ENCODE data around the gene NAP1L4. TPM values are rescaled to one million over a fixed set of nuclear protein-coding genes. Genes with fewer than 3 reads are reported as not detected.

Gene NAP1L4
- total RNA-seq, 1 donor from 2014 or later = 184 TPM

GRCh38 chr11:2933375-2934020, 58.6 kb downstream of the NAP1L4 start:
- DNase-seq (ENCODE audit: low spot score, unreplicated experiment) = no peak
- no peak for TF ChIP-seq CTCF (IDR thresholded peaks at IDR 0.05; ENCODE audit: unreplicated experiment)
- H3K27ac Mint-ChIP-seq = no peak overlapping the region
- H3K27me3 Mint-ChIP-seq = peaks cover 17% of the 10 kb centered on the region
- peaks cover 12% of the 10 kb centered on the region for H3K9me3 Mint-ChIP-seq (ENCODE audit: low read depth)
- H3K4me1 Mint-ChIP-seq (ENCODE audit: low read depth) = peaks cover 5% of the 10 kb centered on the region
- H3K36me3 Mint-ChIP-seq (ENCODE audit: insufficient read depth) = peaks cover 8% of the 10 kb centered on the region
- no peak overlapping the region for H3K4me3 Mint-ChIP-seq (ENCODE audit: low read depth)

GRCh38 chr11:2932850-2933251, 59.3 kb downstream of the NAP1L4 start:
- DNase-seq (ENCODE audit: low spot score, unreplicated experiment) = no peak
- Mint-ChIP-seq H3K4me3 (ENCODE audit: low read depth) (no peak overlapping the region), H3K27me3 (peaks cover 23% of the 10 kb centered on the region), H3K9me3 (ENCODE audit: low read depth) (peaks cover 6% of the 10 kb centered on the region), H3K27ac (no peak overlapping the region), H3K4me1 (ENCODE audit: low read depth) (peaks cover 8% of the 10 kb centered on the region), H3K36me3 (ENCODE audit: insufficient read depth) (peaks cover 7% of the 10 kb centered on the region)
- TF ChIP-seq CTCF (IDR thresholded peaks at IDR 0.05; ENCODE audit: unreplicated experiment) = no peak

- no peak overlapping the region for H3K4me3 Mint-ChIP-seq (ENCODE audit: low read depth)
- no peak overlapping the region for H3K27ac Mint-ChIP-seq
- H3K36me3 Mint-ChIP-seq (ENCODE audit: insufficient read depth) = peaks cover 2% of the 10 kb centered on the region
- peaks cover 8% of the 10 kb centered on the region for H3K4me1 Mint-ChIP-seq (ENCODE audit: low read depth)
- H3K9me3 Mint-ChIP-seq (ENCODE audit: low read depth) = no peaks in the 10 kb centered on the region
- no peak for TF ChIP-seq CTCF (IDR thresholded peaks at IDR 0.05; ENCODE audit: unreplicated experiment)
- H3K27me3 Mint-ChIP-seq = peaks cover 31% of the 10 kb centered on the region
- DNase-seq (ENCODE audit: low spot score, unreplicated experiment) = no peak
Measured at GRCh38 chr11:2931771-2932738, 60.1 kb downstream of the NAP1L4 start.

GRCh38 chr11:2931420-2931746, 60.7 kb downstream of the NAP1L4 start:
- Mint-ChIP-seq H3K9me3 (ENCODE audit: low read depth) (no peaks in the 10 kb centered on the region), H3K36me3 (ENCODE audit: insufficient read depth) (no peaks in the 10 kb centered on the region), H3K27ac (no peak overlapping the region), H3K4me1 (ENCODE audit: low read depth) (peaks cover 8% of the 10 kb centered on the region), H3K4me3 (ENCODE audit: low read depth) (no peak overlapping the region), H3K27me3 (peaks cover 37% of the 10 kb centered on the region)
- no peak for TF ChIP-seq CTCF (IDR thresholded peaks at IDR 0.05; ENCODE audit: unreplicated experiment)
- DNase-seq (ENCODE audit: low spot score, unreplicated experiment) = no peak

GRCh38 chr11:2930704-2931419, 61.3 kb downstream of the NAP1L4 start:
- Mint-ChIP-seq H3K27me3 (peaks cover 39% of the 10 kb centered on the region), H3K9me3 (ENCODE audit: low read depth) (no peaks in the 10 kb centered on the region)
- TF ChIP-seq CTCF (IDR thresholded peaks at IDR 0.05; ENCODE audit: unreplicated experiment) = peak; percentile 74

More at GRCh38 chr11:2930704-2931419, 61.3 kb downstream of the NAP1L4 start:
- peak overlapping the region; percentile 78 for H3K27ac Mint-ChIP-seq
- DNase-seq (ENCODE audit: low spot score, unreplicated experiment) = peak; percentile 76
- H3K4me3 Mint-ChIP-seq (ENCODE audit: low read depth) = peak overlapping the region; percentile 50
- peaks cover 8% of the 10 kb centered on the region for H3K4me1 Mint-ChIP-seq (ENCODE audit: low read depth)
- no peaks in the 10 kb centered on the region for H3K36me3 Mint-ChIP-seq (ENCODE audit: insufficient read depth)

All from progenitor cell of endocrine pancreas (in vitro differentiated cells).